GM18861 (cell line): ENCODE results near the gene FUT6.
"Not testable (repeated sequence)": the region's sequence is repeated elsewhere in the genome, so short reads cannot be mapped to it uniquely, and the experiment has no call there.

Experiments
- ATAC-seq: cut with Tn5 transposase; IDR thresholded peaks from one replicate; pipeline ENCODE4 v1.9.1; 2021; ENCODE audit not compliant: unreplicated experiment

FUT6 gene

GRCh38 chr19:5839065-5840017, at the start of gene FUT6:
Gene FUT6, minus strand, starts transcription at chr19:5839702. Its CDS starts 7,135 bp downstream, at chr19:5832567.
- ATAC-seq: no peak

GRCh38 chr19:5884065-5884811, 44.7 kb upstream of the FUT6 start:
- ATAC-seq: not testable (repeated sequence)

GRCh38 chr19:5883157-5883873, 43.8 kb upstream of the FUT6 start:
- ATAC-seq: not testable (repeated sequence)

- ATAC-seq: no peak
Measured at GRCh38 chr19:5882421-5882968, 43.0 kb upstream of the FUT6 start.

- ATAC-seq: no peak
Measured at GRCh38 chr19:5881543-5882299, 42.2 kb upstream of the FUT6 start.

GRCh38 chr19:5880604-5881078, 41.1 kb upstream of the FUT6 start:
- no peak for ATAC-seq

GRCh38 chr19:5880196-5880595, 40.7 kb upstream of the FUT6 start:
- ATAC-seq: no peak

GRCh38 chr19:5877882-5878281, 38.4 kb upstream of the FUT6 start:
- ATAC-seq: no peak

GRCh38 chr19:5877427-5877826, 37.9 kb upstream of the FUT6 start:
- ATAC-seq: no peak

- ATAC-seq: not testable (repeated sequence)
Measured at GRCh38 chr19:5874496-5874895, 35.0 kb upstream of the FUT6 start.

GRCh38 chr19:5873617-5874199, 34.2 kb upstream of the FUT6 start:
- ATAC-seq: no peak

GRCh38 chr19:5870986-5871394, 31.5 kb upstream of the FUT6 start:
- no peak for ATAC-seq

- ATAC-seq: no peak
Measured at GRCh38 chr19:5867201-5868136, 28.0 kb upstream of the FUT6 start.

- no peak for ATAC-seq
Measured at GRCh38 chr19:5865772-5866171, 26.3 kb upstream of the FUT6 start.

GRCh38 chr19:5864725-5865486, 25.4 kb upstream of the FUT6 start:
- ATAC-seq: no peak

- no peak for ATAC-seq
Measured at GRCh38 chr19:5864013-5864720, 24.7 kb upstream of the FUT6 start.

- ATAC-seq: no peak
Measured at GRCh38 chr19:5863030-5863665, 23.6 kb upstream of the FUT6 start.
